T-helper 17 cell (primary cell): ENCODE measurements around the gene TRIM41. TPM values are rescaled to one million over a fixed set of nuclear protein-coding genes. Genes with fewer than 3 reads are reported as not detected.

Source experiments
- total RNA-seq, 4 donors: library from RNA in 2 of 4; stranded (reverse) in 2 of 4; gene quantifications; one replicate each; pipeline ENCODE4 v1.2.3 and lab custom pipeline; 2022 to 2026

Gene TRIM41
- total RNA-seq, 2 donors from 2014 or later = 23.4 to 29.6 TPM

Other genes with a start within 250 kb of the TRIM41 start
- gene BTNL3, start 234.4 kb upstream of the TRIM41 start, total RNA-seq = not detected
- 1 to 10 TPM in 1 of 2 donors, not detected in 1; 1.8 TPM for gene BTNL9, start 183.0 kb upstream of the TRIM41 start, total RNA-seq
- not detected for gene OR2V1, start 92.1 kb upstream of the TRIM41 start, total RNA-seq
- gene OR2V2, start 75.7 kb upstream of the TRIM41 start, total RNA-seq = not detected
- 1 to 10 TPM; 2.2 to 3.5 TPM for gene TRIM7, start 18.1 kb upstream of the TRIM41 start, total RNA-seq
- 1,000 to 10,000 TPM; 2,138 to 2,163 TPM for gene RACK1, start 20.6 kb downstream of the TRIM41 start, total RNA-seq
- gene TRIM52, start 37.9 kb downstream of the TRIM41 start, total RNA-seq = 10 to 100 TPM; 32.2 to 34.6 TPM
- gene OR4F3, start 144.0 kb downstream of the TRIM41 start, total RNA-seq = not detected